GM18867 (cell line): ENCODE measurements around the gene TREX2.

Experiments used
- ATAC-seq: cut with Tn5 transposase; IDR thresholded peaks from one replicate; pipeline ENCODE4 v1.9.1; 2021; ENCODE audit warnings: mild to moderate bottlenecking, moderate library complexity; ENCODE audit not compliant: unreplicated experiment

TREX2 gene

GRCh38 chrX:153476666-153477363 is 31.0 kb upstream of the TREX2 start:
- no peak for ATAC-seq

GRCh38 chrX:153475751-153476281 is 30.0 kb upstream of the TREX2 start:
- no peak for ATAC-seq

GRCh38 chrX:153475271-153475670 is 29.4 kb upstream of the TREX2 start:
- ATAC-seq, result no peak

GRCh38 chrX:153474718-153475117 is 28.9 kb upstream of the TREX2 start:
- ATAC-seq, result no peak

- no peak for ATAC-seq
Observed at GRCh38 chrX:153474266-153474665, 28.4 kb upstream of the TREX2 start.

GRCh38 chrX:153473126-153473525 is 27.3 kb upstream of the TREX2 start:
- ATAC-seq, result no peak

DNA sequence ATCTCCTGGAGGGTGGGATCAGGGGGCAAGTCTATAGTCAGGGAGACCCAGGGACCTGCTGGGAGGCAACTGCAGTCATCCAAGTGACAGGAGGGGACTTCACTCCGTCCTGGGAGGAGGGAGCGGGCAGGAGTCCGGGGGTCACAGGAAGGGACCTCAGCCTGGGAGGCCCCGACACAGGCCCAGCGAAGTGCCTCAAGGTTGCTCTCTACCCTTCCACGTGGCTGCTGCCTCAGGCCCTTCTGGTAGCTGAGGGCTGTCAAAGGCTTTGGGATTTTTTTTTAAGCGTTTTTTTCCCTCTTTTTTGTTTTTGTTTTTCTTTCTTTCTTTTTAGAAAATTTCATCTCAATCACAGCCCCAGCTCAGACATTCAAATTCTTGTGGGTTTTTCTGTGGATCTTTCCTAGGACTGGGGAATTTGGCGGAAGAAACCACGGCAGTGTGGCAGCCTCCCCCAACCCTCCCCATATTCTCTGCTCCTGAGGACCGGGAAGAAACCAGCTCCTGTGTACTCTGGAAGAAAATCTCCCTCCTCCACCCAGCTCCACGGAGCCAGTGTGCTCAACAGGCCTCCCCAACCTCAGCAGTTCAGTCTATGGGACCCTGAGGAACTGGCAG is 25.9 kb upstream of the TREX2 start:
- ATAC-seq, result no peak

GRCh38 chrX:153470411-153471363 is 24.8 kb upstream of the TREX2 start, which contains the start of gene HAUS7:
TSS of gene HAUS7 (minus strand) at chrX:153470576. CDS start at chrX:153470557, 19 bp downstream.
- ATAC-seq, result peak; percentile 76

GRCh38 chrX:153469811-153470410 is 24.1 kb upstream of the TREX2 start:
- ATAC-seq, result peak; percentile 40

- no peak for ATAC-seq
Observed at GRCh38 chrX:153468008-153468580, 22.2 kb upstream of the TREX2 start.

DNA sequence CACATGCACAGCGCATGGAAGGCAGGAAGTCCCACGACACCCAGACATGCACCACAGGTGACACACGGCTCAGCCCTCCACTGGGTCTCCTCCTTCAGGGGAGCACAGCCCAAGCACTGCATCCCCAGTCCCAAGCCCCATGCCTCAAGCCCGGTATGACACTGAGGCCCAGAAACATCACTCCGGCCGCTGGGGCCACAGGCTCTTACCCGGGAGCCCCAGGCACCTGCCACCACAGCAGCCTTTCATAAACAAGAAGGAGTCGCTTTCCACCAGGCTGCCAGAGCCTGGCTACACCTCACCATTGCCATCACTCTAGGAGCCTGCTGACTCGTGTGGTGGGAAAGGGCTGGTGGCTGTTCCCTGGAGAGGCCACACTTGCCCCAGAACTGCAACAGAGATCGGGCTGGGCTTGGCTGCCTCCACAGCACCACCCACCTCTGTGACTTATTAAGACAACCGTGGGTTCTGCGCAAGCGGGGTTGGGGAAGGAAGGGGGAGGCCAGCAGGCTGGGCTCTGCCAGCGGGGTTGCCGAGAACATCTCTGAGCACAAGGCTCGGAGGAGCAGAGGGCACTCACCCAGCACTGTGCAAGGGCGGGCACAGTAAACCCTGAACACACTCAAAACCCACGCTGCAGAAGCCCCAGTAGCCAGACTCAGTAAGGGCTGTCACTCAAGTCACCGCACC is 20.0 kb upstream of the TREX2 start:
- no peak for ATAC-seq

DNA sequence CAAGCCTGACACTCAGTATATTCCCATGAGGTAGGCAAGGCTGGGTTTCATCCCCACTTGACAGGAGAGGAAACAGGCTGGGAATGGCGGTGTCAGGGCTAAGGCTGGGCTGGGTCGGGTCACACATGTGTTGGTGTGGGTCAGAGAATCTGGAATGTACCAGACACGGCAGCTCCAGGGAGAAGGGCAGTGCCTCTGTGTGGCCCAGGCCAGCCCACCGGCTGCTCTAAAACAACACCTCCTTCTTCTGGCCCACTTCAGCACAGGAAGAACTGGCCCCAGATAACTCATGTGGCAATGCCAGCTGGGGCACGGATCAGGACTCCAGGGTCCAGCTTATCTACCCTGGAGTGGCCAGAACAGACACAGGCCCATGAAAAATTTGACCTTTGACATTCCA is 18.3 kb upstream of the TREX2 start:
- ATAC-seq, result no peak

GRCh38 chrX:153463556-153463955 is 17.7 kb upstream of the TREX2 start:
- no peak for ATAC-seq

DNA sequence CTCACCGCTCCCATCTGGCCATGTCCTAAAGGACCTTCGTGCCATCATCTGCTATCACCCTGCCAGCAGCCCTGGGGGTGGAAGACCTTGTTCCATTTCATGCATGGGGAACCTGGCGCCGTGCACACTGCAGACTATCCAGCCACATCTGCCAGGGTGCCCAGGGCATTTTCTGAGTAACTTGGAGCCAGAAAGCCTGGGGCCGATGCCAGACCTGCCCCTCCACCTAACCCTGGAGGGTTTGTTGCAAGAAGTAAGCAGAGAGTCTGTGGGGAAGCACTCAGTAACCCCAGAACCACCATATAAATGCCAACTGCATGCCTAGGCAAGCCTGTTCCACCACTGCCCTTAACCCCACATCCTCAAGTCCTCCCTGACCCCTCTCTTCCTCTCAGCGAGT is 17.2 kb upstream of the TREX2 start:
- no peak for ATAC-seq

- no peak for ATAC-seq
Observed at GRCh38 chrX:153462291-153462690, 16.4 kb upstream of the TREX2 start.

DNA sequence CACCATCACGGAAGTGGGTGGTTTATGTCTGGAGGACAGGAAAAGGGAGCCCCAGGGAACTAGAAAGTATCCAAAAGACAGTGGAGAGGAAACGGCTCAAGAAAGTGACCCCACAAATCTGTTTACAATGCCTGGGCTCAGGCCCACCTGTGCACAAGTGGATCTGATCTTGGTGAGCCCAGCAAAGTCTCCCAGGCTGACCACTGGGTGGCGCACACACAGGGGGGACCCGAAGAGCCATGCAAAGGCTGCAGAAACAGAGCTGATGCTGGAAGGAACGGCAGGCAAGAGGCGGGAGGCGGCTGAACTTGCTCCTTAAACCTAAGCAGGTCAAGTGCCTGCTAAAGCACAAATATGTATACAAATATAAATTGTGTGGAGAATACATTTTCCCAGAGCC is 15.0 kb upstream of the TREX2 start:
- ATAC-seq, result peak; percentile 58

- ATAC-seq, result no peak
Observed at GRCh38 chrX:153459986-153460385, 14.1 kb upstream of the TREX2 start.

DNA sequence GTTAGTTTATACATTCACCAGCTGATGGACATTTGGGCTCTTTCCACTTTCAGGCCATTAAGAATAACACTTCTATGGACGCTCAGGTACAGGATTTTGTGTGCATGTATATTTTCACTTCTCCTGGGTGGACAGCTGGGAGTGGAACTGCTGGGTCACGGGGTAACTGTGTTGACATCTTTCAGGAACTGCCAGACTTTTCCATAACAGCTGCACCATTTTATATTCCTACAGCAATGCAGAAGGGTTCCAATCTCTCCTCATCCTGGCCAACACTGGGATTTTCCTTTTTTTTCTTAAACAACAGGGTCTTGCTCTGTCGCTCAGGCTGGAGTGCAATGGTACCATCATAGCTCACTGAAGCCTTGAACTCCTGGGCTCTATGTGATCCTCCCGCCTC is 12.6 kb upstream of the TREX2 start:
- no peak for ATAC-seq

- no peak for ATAC-seq
Observed at GRCh38 chrX:153457827-153458466, 12.1 kb upstream of the TREX2 start.
